HL-60/S4 (cell line): Measurements from ENCODE around the gene GRK3.

ENCODE experiments used
- in situ Hi-C: fragments of 300-500 bp; cut with MboI; formaldehyde crosslinking; loops from 2 replicates; pipeline ENCODE4 v1.14.3; 2022; ENCODE audit warnings: low sequenced_read_pairs

GRK3 gene

DNA sequence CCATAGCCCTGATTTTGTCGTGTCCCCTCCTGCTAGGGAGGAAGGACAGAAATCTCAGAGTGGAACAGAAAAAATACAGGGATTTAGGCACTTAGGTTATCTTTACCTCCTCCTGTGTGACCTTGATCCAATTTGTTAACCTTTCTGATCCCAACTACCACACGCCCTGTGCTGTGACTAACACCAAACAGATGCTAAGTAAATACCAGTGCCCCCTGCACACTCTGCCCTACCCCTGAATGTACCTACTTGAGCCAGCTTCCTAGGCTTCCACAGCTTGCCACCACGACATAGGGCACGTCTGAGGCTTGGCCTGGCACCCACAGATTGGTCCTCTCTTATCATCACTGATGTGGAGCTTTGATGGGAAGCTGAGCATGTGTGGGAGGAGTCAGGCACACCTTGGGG is 186.7 kb downstream of the GRK3 start:
- in situ Hi-C loops = no loop called here

DNA sequence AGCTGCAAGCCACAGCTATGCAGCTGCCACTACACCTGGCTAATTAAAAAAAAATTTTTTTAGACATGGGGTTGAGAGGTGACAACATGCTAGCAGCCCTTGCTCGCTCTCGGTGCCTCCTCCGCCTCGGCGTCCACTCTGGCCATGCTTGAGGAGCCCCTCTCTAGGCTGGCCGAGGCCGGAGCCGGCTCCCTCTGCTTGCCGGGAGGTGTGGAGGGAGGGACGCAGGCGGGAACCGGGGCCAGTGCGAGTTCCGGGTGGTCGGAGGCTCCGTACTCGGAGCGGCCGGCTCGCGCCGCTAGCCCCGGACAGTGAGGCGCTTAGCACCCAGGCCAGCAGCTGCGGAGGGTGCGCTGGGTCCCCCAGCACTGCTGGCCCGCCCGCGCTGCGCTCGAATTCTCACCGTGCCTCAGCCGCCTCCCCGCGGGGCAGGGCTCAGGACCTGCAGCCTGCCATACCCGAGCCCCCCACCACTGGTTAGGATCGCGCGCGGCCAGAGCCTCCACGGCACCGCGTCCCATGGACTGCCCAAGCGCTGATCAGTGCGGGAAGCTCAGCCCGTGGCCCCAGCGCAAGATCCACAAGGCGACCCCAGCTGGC is 188.2 kb downstream of the GRK3 start:
- in situ Hi-C loops = no loop called here

DNA sequence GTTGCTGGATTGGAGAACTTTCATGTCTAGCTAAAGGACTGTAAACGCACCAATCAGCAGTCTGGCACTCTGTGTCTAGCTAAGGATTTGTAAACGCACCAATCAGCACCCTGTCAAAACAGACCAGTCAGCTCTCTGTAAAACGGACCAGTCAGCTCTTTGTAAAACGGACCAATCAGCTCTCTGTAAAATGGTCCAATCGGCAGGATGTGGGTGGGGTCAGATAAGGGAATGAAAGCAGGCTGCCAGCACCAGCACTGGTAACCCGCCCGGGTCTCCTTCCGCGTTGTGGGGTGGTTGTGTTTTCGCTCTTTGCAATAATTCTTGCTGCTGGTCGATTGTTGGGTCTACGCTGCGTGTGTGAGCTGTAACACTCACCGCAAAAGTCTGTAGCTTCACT is 188.8 kb downstream of the GRK3 start:
- in situ Hi-C loops = no loop called here

DNA sequence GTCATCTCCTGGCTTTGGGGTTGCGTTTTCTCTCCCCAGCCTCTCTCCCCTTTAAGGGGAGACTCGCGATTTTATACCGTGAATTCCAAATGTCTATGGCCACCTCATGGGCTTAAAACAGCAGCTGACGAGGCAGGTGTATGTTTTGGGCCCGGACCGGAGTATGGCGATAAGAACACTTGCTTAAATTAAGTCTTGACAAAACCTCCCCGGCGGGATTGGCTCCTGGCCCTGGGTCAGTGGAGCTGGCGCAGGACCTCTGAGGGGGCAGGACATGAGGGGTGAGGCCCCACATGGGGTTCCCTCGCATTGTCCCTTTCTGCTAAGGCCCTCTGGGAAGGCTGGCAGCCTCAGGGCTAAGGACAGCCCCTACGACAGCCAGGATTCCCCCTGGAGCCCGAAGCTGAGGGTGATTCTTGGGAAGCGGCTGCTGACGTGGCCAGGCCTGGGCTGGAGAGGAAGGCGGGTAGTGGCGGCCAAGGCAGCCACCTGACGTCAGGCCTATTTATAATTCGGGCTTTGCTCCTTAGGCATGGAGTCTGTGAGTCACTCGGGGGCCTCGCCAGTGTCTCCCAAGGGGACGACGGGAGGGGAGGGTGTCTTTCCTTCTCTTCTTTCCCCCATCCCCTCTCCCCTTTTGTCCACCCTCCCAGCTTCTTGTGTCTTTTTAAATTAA is 190.2 kb downstream of the GRK3 start:
- in situ Hi-C loops = no loop called here

DNA sequence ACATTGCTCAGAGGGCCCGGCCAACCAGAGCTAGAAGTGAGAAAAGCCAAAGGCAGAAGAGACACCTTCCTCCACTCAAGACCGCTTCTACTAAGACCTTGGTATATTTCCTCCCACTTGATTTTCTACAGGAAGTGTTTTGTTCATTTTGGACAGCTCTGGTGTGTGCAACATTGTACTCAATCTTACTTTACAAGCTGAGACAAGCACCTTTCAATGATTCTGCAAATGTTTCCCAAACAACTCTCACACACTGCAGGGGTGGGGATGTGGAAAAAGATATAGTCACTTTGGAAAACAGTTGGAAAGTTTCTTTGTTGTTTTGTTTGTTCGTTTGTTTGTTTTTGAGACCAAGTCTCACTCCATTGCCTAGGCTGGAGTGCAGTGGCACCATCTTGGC is 193.2 kb downstream of the GRK3 start:
- in situ Hi-C loops = no loop called here

DNA sequence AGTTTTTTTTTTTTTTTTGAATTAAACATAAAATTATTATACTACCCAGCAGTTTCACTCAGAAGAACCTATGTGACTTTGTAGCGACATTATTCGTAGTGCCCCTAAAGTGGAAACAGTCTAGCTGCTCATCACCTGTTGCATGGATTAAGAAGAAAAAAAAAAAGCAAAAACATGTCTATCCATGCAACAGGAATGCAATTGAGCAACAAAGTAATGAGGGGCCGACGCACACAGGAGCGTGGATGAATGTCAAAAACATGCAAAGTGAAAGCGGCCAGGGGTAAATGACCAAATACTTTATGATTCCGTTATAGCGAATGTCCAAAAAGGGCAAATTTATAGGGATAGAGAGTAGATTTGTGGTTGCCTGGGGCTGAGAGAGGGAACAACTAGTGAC is 193.8 kb downstream of the GRK3 start:
- in situ Hi-C loops = no loop called here

DNA sequence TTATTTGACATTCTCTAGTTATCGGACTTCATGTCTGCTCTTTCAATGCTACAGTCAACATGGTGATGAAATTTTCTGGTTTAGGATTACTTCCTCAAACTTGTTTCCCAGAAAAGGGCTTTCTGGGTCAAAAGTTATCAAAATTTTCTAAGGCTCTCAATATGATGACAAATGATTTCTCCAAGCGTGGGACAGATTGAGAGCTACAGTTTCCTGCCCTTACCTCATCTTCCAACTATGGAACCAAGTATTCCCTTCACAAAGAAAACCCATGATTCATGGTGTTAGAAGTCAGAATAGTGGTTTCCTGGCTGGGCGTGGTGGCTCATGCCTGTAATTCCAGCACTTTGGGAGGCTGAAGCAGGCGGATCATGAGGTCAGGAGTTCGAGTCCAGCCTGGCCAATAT is 195.4 kb downstream of the GRK3 start:
- in situ Hi-C loops = no loop called here

DNA sequence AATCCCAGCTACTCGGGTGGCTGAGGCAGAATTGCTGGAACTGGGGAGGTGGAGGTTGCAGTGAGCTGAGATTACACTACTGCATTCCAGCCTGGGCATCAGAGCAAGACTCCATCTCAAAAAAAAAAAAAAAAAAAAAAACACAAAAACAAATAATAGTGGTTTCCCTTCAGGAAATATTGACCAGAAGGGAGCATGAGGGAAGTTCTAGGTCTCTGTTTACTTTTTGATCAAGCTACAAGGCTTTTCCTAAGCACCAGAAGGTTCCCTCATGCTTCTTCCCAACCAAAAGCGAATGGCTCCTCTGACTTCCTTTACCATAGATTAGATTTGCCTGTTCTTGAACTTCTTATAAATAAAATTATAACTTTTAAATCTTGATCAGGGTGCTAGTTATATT is 195.8 kb downstream of the GRK3 start:
- in situ Hi-C loops = no loop called here

DNA sequence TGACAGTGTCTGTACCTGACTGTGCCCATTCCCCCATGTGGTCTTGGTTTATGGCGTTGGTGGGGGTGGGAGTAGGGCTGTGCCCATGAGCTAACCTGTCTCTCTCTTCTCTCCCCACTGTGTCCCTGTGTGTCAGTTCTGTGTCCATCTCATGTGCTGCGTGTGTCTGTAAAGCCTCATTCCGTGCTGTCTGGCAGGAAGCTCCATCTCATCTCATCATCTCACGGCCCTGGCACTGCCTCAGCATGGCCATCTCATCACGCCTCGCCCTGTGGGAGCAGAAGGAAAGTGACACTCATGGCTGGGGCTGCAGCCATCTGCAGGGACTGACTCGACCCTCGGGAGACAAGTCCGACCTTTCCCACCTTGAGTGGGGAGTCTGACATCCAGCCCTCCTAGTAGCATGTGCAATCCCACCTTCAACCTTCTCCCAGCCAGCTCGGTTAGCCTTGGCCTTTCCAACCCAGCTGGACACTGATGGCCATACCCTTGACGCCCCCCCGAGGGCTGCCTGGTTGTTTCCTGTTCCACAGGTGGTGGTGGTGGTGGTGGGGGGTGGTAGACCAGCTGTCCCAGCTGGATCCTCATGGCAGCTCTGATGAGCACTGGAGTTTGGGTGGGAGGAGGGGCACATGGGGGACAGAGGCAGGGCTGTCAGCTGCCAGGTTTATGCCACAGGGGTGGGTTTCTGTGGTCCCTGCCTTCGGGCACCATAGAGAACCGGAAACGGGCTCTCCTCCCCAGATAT is 196.5 kb downstream of the GRK3 start:
- in situ Hi-C loops = no loop called here

DNA sequence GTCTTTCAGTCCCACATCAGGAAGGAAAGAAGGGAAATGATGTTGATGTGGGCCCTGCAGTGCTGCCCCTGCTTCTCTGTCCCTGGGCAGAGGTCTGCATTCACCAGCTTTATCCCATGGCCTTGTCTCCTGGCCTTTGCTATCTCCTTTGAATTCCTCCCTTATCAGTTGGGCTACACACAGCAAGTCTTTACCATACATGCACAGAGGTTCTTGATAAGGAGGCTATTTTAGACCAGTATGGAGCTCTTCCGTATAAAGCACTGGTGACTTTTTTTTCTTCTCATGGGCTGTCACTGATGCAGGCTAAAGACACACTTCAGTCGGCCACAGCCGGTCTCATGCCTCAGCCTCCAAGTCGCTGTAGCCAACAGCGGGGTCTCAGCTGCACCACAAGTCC is 197.7 kb downstream of the GRK3 start:
- in situ Hi-C loops = no loop called here

DNA sequence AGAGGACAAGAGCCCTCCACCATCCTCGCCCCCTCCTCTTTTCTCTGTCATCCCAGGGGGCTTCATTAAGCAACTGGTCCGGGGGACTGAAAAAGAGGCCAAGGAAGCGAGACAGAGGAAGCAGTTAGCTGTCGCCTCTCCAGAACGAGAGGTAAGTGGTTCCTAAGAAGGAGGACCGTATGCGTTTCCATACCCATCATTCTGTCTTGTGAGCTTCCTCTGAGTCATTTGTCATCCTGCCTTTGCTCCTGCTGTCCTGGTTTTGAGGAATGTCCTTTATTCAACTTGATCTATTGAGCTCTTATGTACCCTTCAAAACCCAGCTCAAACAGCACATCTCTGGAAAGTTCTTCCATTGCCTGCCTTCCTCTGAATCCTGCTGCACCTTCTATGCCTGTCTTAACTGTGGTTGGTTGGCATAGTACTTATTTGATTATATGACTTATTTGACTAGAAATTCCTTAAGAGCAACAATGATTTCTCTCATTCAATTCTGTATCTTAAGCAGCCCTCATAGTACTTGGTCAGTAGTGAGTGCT is 198.8 kb downstream of the GRK3 start:
- in situ Hi-C loops = no loop called here

DNA sequence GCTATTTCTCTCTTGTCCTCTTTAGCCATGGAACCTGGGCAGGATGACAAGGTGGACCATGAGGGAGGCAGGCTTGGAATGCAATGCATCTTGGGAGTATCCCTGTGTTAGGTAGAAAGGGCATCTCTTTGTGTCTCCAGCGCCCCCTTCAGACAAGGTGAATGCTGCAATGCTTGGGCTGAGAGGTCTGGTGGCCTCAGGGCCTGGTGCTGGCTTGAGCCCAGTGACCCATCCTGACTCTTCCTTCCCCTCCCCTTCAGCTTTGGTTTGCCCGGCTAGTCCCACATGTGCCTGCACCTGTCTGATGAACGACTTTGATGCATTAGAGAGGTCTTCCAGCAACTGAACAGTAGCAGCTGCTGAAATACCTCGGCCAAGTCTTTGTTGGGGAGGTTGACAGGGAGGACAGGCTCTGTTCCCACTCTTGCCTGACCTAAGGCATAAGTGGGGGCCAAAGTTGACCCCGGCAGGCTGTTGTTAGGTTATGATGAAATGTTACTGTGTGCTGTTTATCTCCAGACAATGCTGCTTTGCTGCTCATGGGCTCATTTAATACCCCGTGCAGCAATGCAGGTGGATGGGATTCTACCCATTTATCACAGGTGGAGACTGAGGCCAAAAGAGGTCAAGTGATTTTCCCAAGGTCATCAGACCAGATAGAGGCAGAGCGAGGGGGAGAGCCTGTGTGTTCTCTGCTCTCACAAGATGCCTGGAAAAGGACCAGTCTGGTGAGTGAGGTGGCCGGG is 200.0 kb downstream of the GRK3 start:
- in situ Hi-C loops = no loop called here

DNA sequence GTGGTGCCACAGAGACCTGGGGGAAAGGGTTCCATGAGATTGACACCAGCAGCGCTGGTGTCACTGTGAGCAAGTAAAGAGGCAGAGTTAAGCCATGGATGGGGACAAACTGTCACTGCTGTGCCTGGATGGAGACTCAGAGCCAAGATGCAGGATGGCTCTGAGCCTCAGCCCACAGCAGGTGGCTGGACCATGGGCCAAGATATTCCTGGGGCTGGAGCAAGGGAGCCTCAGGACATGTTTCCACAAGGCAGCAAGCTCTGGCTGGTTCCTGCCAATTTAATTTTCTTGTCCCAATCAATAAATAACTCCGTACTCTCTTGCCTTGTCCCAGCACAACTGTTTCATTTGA is 200.5 kb downstream of the GRK3 start:
- in situ Hi-C loops = no loop called here

DNA sequence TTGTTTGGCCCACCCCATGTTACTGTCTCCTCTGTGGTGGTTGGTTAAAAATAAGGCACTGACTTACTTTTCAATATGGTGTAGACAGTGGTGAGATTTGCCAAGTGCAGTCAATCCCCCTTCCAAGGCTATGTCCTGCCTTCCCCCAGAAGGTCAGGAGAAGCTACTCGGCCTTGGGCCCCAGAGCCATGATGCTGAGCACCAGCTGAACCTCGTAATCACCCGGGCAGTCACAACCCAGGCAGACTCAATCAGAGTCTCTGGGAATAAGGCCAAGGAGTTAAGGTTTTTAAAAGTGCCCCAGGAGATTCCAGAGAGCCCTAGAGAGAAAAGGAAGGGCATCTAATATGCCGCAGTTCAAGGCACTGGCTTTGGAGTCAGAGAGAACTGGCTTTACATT is 201.3 kb downstream of the GRK3 start:
- in situ Hi-C loops = no loop called here

DNA sequence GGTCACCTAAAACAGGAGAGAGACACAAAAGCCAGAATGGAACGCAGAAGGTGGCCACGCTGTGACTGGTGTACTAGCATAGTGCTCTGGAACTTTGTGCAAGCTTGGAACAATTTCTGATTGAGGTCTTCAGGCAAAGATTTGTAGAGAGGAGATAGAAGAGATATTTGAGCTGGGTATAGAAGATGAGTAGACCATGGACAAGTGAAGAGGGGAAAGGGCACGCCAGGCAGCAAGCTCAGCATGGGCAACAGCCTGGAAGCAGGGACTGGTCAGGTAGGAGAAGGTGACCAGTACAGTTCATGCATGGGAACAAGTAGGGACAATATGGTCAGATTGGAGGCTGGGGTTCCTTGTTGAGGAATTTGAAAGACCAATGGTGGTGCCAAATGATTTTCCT is 201.9 kb downstream of the GRK3 start:
- in situ Hi-C loops = no loop called here

DNA sequence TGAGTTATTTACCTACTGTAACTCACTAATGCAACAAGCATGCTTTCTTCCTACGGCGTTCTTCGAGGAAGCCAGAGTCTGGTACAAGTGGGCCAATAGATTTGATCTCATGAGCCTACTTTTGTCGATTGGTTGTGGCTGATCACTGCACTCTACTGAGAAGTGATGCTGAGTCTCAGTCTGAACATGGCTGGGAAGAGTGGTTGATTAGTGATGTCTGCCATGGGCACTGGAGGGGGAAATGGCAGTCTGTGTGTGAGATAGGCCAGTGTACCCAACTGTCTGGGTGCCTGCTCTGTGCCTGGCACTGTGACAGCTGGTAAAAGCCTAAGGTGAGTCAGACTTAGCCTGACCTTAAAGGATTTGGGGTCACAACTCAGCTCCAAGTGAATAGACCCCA is 205.9 kb downstream of the GRK3 start:
- in situ Hi-C loops = loop anchor here (10.0 kb wide), 1 partner anchor 306 kb away; no protein-coding TSS in a partner anchor

DNA sequence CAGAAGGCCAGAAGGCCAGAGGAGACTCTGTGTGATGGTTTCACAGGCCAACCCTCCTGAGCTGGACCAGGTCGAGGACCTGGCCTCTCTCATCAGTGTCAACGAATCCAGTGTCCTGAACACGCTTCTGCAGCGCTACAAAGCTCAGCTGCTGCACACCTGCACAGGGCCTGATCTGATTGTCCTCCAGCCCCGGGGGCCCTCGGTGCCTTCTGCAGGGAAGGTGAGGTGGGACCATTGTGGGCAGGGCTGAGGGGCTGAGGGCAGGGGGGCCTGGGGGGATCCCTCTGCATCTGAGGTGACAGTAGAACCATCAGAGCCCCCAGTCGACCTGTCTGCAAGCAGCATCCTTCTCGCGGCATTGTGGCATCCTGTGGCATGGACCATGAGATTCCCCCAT is 207.8 kb downstream of the GRK3 start:
- in situ Hi-C loops = loop anchor here (10.0 kb wide), 1 partner anchor 307 kb away; no protein-coding TSS in a partner anchor

DNA sequence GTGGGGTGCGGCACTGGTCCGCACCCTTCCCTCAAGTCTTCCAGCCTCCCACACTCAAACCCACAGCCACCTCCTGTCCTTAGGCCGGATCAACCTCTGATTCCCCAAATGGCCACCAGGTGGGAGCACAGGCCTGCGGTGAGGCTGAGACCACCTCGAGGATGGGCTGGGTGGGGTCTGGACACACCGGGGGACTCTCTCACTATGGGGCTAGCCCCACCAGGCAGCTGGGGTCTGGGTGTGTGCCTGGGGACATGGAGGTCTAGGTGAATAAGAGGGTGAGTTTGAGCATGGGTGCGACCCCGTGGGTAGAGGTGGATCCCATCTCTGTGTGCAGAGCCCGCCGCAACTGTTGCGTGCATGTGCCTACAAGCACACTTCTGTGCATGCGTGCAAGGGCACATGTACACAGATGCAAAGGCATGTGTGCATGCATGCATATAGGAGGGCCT is 210.1 kb downstream of the GRK3 start:
- in situ Hi-C loops = loop anchor here (10.0 kb wide), 1 partner anchor 310 kb away; no protein-coding TSS in a partner anchor

DNA sequence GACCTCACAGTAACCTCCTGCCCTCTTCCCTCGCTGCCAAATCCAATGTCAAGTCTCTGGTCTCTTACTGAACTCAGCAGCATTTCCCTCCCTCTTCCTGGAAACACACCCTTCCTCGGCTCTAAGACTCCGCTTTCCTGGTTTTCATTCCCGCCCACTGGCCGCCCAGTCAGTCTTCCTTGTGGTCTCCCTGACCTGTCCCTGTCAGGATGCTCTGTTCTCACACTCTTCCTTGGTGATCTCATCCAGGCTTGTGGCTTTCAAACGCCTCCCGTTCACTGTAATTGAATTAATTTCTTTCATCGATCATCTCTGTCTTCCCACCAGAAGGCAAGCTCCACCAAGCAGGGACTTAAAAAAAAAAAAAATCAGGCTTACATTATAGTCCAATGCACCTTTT is 211.1 kb downstream of the GRK3 start:
- in situ Hi-C loops = loop anchor here (10.0 kb wide), 1 partner anchor 311 kb away; no protein-coding TSS in a partner anchor

DNA sequence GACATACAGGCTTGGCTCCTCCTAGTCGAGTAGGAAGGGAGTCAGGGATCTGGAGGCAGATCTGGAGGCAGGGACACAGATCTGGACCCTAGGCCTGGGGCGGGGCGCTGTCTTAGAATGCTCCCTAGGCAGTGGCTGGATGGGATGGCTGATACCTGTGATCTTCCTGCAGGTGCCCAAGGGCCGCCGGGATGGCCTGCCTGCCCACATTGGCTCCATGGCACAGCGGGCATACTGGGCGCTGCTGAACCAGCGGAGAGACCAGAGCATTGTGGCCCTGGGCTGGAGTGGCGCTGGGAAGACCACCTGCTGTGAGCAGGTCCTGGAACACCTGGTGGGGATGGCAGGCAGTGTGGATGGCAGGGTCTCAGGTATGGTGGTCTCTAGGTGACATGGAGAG is 212.9 kb downstream of the GRK3 start:
- in situ Hi-C loops = loop anchor here (10.0 kb wide), 1 partner anchor 313 kb away; no protein-coding TSS in a partner anchor

DNA sequence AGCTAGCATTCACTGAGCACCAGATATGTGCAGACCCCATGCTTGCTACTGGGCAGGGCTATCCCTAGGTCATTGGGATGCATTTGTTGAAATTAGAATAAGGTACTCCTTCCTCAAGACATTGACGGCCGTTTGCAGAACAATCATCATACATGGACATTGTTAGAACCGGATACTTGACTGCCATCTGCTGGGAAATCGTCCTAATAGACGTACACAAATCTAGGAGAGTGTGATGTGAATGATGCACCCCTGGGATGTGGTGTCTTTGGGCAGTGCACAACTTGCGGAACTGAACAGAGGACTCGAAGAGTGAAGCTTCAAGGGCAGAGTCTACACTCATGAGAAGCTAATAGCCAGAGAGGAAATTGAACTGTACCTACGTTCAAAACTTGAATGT is 213.4 kb downstream of the GRK3 start:
- in situ Hi-C loops = loop anchor here (10.0 kb wide), 1 partner anchor 313 kb away; no protein-coding TSS in a partner anchor
